H1 (cell line): ENCODE measurements around the gene NGEF.

ENCODE experiments used
- ASH2L ChIP-seq: fragments of 200-600, 300-600 bp; sonication (generic); IDR thresholded peaks from one replicate; pipeline ENCODE4 v1.7.1; 2017; ENCODE audit warnings: low read length
- CREB1 ChIP-seq: IDR thresholded peaks from 2 replicates; pipeline ENCODE4 v1.6.1; 2012; ENCODE audit warnings: inconsistent platforms
- PHF8 ChIP-seq: fragments of 200-600 bp; sonication (generic); conservative IDR thresholded peaks from 2 replicates; pipeline ENCODE4 v1.7.1; 2012; ENCODE audit warnings: low read depth, mild to moderate bottlenecking, inconsistent platforms, low read length, moderate library complexity
- POLR2A ChIP-seq, 2 experiments: IDR thresholded peaks; 1 replicate in 1 of 2; 2 replicates in 1 of 2; pipeline ENCODE4 v1.6.1; 2011; ENCODE audit warnings: low read depth in 2 of 2, low read length in 2 of 2, mild to moderate bottlenecking in 2 of 2; ENCODE audit errors: control extremely low read depth in 1 of 2
- ZNF274 ChIP-seq: IDR thresholded peaks from 2 replicates; pipeline ENCODE4 v1.7.0; 2012; ENCODE audit warnings: low read length, borderline replicate concordance; ENCODE audit errors: extremely low read depth
- TF ChIP-seq, protein P1 (sequence below), 3 experiments: IDR thresholded peaks; 1 replicate in 2 of 3; 2 replicates in 1 of 3; pipeline versions ENCODE4 v1.5.1 to v1.6.1; 2011; ENCODE audit warnings: low read length in 3 of 3, mild to moderate bottlenecking in 3 of 3, inconsistent platforms in 2 of 3, low read depth in 1 of 3, moderate library complexity in 1 of 3; ENCODE audit not compliant: insufficient read depth in 1 of 3; ENCODE audit errors: control extremely low read depth in 1 of 3

GRCh38 chr2:232885264-232885961 lies 127.6 kb downstream of the NGEF start:
- TF ChIP-seq ASH2L (no peak), ZNF274 (no peak), PHF8 (no peak), POLR2A (IDR thresholded peaks at IDR 0.05; ENCODE audit: control extremely low read depth in 1 of 2, low read depth in 2 of 2, low read length in 2 of 2) (no peak), CREB1 (no peak)
- TF ChIP-seq, protein P1, sequence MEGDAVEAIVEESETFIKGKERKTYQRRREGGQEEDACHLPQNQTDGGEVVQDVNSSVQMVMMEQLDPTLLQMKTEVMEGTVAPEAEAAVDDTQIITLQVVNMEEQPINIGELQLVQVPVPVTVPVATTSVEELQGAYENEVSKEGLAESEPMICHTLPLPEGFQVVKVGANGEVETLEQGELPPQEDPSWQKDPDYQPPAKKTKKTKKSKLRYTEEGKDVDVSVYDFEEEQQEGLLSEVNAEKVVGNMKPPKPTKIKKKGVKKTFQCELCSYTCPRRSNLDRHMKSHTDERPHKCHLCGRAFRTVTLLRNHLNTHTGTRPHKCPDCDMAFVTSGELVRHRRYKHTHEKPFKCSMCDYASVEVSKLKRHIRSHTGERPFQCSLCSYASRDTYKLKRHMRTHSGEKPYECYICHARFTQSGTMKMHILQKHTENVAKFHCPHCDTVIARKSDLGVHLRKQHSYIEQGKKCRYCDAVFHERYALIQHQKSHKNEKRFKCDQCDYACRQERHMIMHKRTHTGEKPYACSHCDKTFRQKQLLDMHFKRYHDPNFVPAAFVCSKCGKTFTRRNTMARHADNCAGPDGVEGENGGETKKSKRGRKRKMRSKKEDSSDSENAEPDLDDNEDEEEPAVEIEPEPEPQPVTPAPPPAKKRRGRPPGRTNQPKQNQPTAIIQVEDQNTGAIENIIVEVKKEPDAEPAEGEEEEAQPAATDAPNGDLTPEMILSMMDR (IDR thresholded peaks at IDR 0.05; ENCODE audit: control extremely low read depth in 1 of 3, insufficient read depth in 1 of 3, low read depth in 1 of 3, low read length in 3 of 3): no peak
